H1 (cell line): Measurements from ENCODE around the gene MYH6. TPM values are rescaled to one million over a fixed set of nuclear protein-coding genes. Genes with fewer than 3 reads are reported as not detected.
"Not testable (repeated sequence)": the region's sequence is repeated elsewhere in the genome, so short reads cannot be mapped to it uniquely, and the experiment has no call there.

Experiments used
- CTCF ChIA-PET: fragments of 300-600 bp; sonication (Branson Sonifier 250); formaldehyde crosslinking; loops from one replicate; lab custom pipeline; 2021; ENCODE audit not compliant: partially characterized antibody; lab: Charles Lee
- POLR2A ChIA-PET: fragments of 300-600 bp; sonication (Branson Sonifier 250); formaldehyde crosslinking; loops from one replicate; lab custom pipeline; 2021; ENCODE audit warnings: inconsistent platforms; ENCODE audit not compliant: partially characterized antibody; lab: Charles Lee
- DNase-seq, 2 experiments: peaks; one replicate each; pipeline versions ENCODE4 v3.0.0 to v3.0.0-alpha.2; 2010 to 2022; ENCODE audit warnings: low spot score in 2 of 2, low read depth in 1 of 2, mixed read lengths in 1 of 2
- FAIRE-seq: peaks from 2 replicates; lab custom pipeline; 2011; peaks lifted over from hg19 to GRCh38; lab: Jason Lieb, UNC
- H2AFZ ChIP-seq: 2 replicates; pipeline ENCODE4 v1.8.1; 2012; ENCODE audit warnings: low read length, inconsistent platforms
- H2AK5ac ChIP-seq: 2 replicates; pipeline ENCODE4 v1.6.1; 2013; ENCODE audit warnings: low read depth, low read length
- H2BK120ac ChIP-seq: replicated peaks from 2 replicates; pipeline ENCODE3; 2013; ENCODE audit warnings: low read depth, low read length, inconsistent platforms
- H2BK12ac ChIP-seq: 2 replicates; pipeline ENCODE4 v1.6.1; 2013; ENCODE audit warnings: low read depth, low read length
- H2BK15ac ChIP-seq: 2 replicates; pipeline ENCODE4 v1.6.1; 2013; ENCODE audit warnings: low read length
- H2BK20ac ChIP-seq: 2 replicates; pipeline ENCODE4 v1.6.1; 2013; ENCODE audit warnings: low read length
- H2BK5ac ChIP-seq: 2 replicates; pipeline ENCODE4 v1.6.1; 2013; ENCODE audit warnings: low read depth, low read length
- H3K14ac ChIP-seq: 2 replicates; pipeline ENCODE4 v1.6.1; 2013; ENCODE audit warnings: inconsistent platforms; ENCODE audit not compliant: insufficient read length
- H3K18ac ChIP-seq: 2 replicates; pipeline ENCODE4 v1.6.1; 2013; ENCODE audit warnings: low read length; ENCODE audit errors: extremely low read depth
- H3K23ac ChIP-seq: 2 replicates; pipeline ENCODE4 v1.6.1; 2013; ENCODE audit warnings: inconsistent platforms; ENCODE audit not compliant: insufficient read length
- H3K23me2 ChIP-seq: 2 replicates; pipeline ENCODE4 v1.6.1; 2013; ENCODE audit warnings: low read depth, low read length
- H3K27ac ChIP-seq: 2 replicates; pipeline ENCODE4 v1.6.1; 2011; ENCODE audit warnings: low read depth, low read length, inconsistent platforms
- H3K27me3 ChIP-seq, 4 experiments: replicated peaks in 1 of 4; 1 replicate in 1 of 4; 2 replicates in 3 of 4; pipeline versions ENCODE4 v1.6.1 to v1.8.1; 2011 to 2013; ENCODE audit warnings: low read length in 3 of 4, mild to moderate bottlenecking in 3 of 4, inconsistent platforms in 2 of 4, mixed read lengths in 2 of 4, moderate library complexity in 1 of 4; ENCODE audit not compliant: control insufficient read depth in 3 of 4, insufficient read depth in 3 of 4; ENCODE audit errors: extremely low read depth in 1 of 4
- H3K36me3 ChIP-seq, 4 experiments: 2 replicates each; pipeline versions ENCODE4 v1.6.1 to v1.8.1; 2011 to 2013; ENCODE audit warnings: mild to moderate bottlenecking in 4 of 4, low read length in 3 of 4, moderate library complexity in 2 of 4, control low read depth in 1 of 4, inconsistent platforms in 1 of 4; ENCODE audit not compliant: insufficient read depth in 4 of 4, control insufficient read depth in 2 of 4
- H3K4ac ChIP-seq: replicated peaks from 2 replicates; pipeline ENCODE3; 2013; ENCODE audit warnings: low read length, low read depth, mixed read lengths, inconsistent platforms; ENCODE audit not compliant: insufficient read length
- H3K4me1 ChIP-seq, 4 experiments: replicated peaks in 1 of 4; 1 replicate in 1 of 4; 2 replicates in 3 of 4; pipeline versions ENCODE4 v1.6.1 to v1.8.1; 2011 to 2013; ENCODE audit warnings: low read length in 3 of 4, inconsistent platforms in 2 of 4, mixed read lengths in 1 of 4; ENCODE audit not compliant: insufficient read depth in 4 of 4, control insufficient read depth in 3 of 4
- H3K4me2 ChIP-seq, 2 experiments: 2 replicates each; pipeline versions ENCODE4 v1.6.1 to v1.8.1; 2011 to 2013; ENCODE audit warnings: low read depth in 2 of 2, low read length in 2 of 2, control low read depth in 1 of 2, inconsistent platforms in 1 of 2, mild to moderate bottlenecking in 1 of 2; ENCODE audit not compliant: insufficient read depth in 1 of 2
- H3K4me3 ChIP-seq, 4 experiments: fragments of 200-600, 300-600 bp in 1 of 4; sonication (generic), shearing (Covaris generic), sonication (Bioruptor Twin) in 1 of 4; 2 replicates each; pipeline versions ENCODE4 v1.5.1 to v1.8.1; 2011 to 2016; ENCODE audit warnings: low read length in 4 of 4, low read depth in 3 of 4, control low read depth in 2 of 4, inconsistent platforms in 2 of 4, mild to moderate bottlenecking in 2 of 4, mixed read lengths in 1 of 4, moderate library complexity in 1 of 4; ENCODE audit not compliant: insufficient read depth in 2 of 4; ENCODE audit errors: extremely low read depth in 1 of 4
- H3K56ac ChIP-seq: replicated peaks from 2 replicates; pipeline ENCODE3; 2013; ENCODE audit warnings: low read depth, mild to moderate bottlenecking, mixed read lengths, low read length, inconsistent platforms; ENCODE audit not compliant: insufficient read length
- H3K79me1 ChIP-seq: 2 replicates; pipeline ENCODE4 v1.6.1; 2013; ENCODE audit warnings: low read depth, low read length, control low read depth
- H3K79me2 ChIP-seq, 2 experiments: 2 replicates each; pipeline versions ENCODE4 v1.6.1 to v1.8.1; 2012 to 2013; ENCODE audit warnings: low read length in 2 of 2, mild to moderate bottlenecking in 2 of 2, inconsistent platforms in 1 of 2; ENCODE audit not compliant: insufficient read depth in 2 of 2, control insufficient read depth in 1 of 2
- H3K9ac ChIP-seq, 4 experiments: replicated peaks in 1 of 4; 1 replicate in 1 of 4; 2 replicates in 3 of 4; pipeline versions ENCODE4 v1.6.1 to v1.8.1; 2011 to 2013; ENCODE audit warnings: low read depth in 3 of 4, low read length in 3 of 4, control low read depth in 2 of 4, mild to moderate bottlenecking in 2 of 4, moderate library complexity in 2 of 4, inconsistent platforms in 1 of 4; ENCODE audit errors: extremely low read depth in 1 of 4
- H3K9me3 ChIP-seq, 2 experiments: 2 replicates each; pipeline versions ENCODE4 v1.6.1 to v1.8.1; 2012 to 2013; ENCODE audit warnings: mild to moderate bottlenecking in 2 of 2, moderate library complexity in 2 of 2, control low read depth in 1 of 2, inconsistent platforms in 1 of 2, low read depth in 1 of 2, low read length in 1 of 2, mixed read lengths in 1 of 2; ENCODE audit not compliant: insufficient read depth in 2 of 2
- H4K20me1 ChIP-seq, 2 experiments: replicated peaks in 1 of 2; 2 replicates each; pipeline versions ENCODE3 to v1.8.1; 2011 to 2013; ENCODE audit warnings: inconsistent platforms in 2 of 2, low read length in 2 of 2, mild to moderate bottlenecking in 1 of 2; ENCODE audit not compliant: insufficient read depth in 2 of 2, control insufficient read depth in 1 of 2
- H4K5ac ChIP-seq: 2 replicates; pipeline ENCODE4 v1.6.1; 2013; ENCODE audit warnings: low read length, low read depth, mixed read lengths, inconsistent platforms; ENCODE audit not compliant: insufficient read length
- H4K8ac ChIP-seq: 2 replicates; pipeline ENCODE4 v1.8.0; 2013; ENCODE audit warnings: mild to moderate bottlenecking, moderate library complexity, low read length, inconsistent platforms; ENCODE audit not compliant: insufficient read depth; ENCODE audit errors: extremely low read depth
- H4K91ac ChIP-seq: replicated peaks from 2 replicates; pipeline ENCODE3; 2013; ENCODE audit warnings: low read length, mixed read lengths, inconsistent platforms; ENCODE audit not compliant: insufficient read length
- WGBS, 2 experiments: shearing (Covaris generic) in 1 of 2; methylation state at CpG; one replicate each; pipeline versions ENCODE4 v1.1.6 to v1.1.7; 2013 to 2015; ENCODE audit warnings: low lambda C conversion rate in 2 of 2, mixed read lengths in 2 of 2, inconsistent platforms in 1 of 2, low coverage in 1 of 2, missing lambda C conversion rate in 1 of 2; ENCODE audit not compliant: insufficient replicate concordance in 2 of 2, insufficient coverage in 1 of 2, insufficient read length in 1 of 2; ENCODE audit errors: extremely low coverage in 1 of 2, missing lambda C conversion rate in 1 of 2; 5-methylcytosine and 5-hydroxymethylcytosine counted together
- polyA plus RNA-seq, 7 experiments: library from polyadenylated mRNA; depleted of rRNA in 3 of 7; stranded (reverse) in 5 of 7; unstranded in 2 of 7; fragments of >200 nt in 5 of 7; fragments of 200-250 nt in 2 of 7; gene quantifications; 1 replicate in 5 of 7; 2 replicates in 1 of 7; 4 replicates in 1 of 7; pipeline versions ENCODE4 v1.2.1 to v1.2.3, GENCODE V29; 2011 to 2013; ENCODE audit warnings: missing spikeins in 2 of 7, mixed read lengths in 2 of 7
- total RNA-seq: library from RNA; stranded (reverse); fragmentation: NEBNext Ultra II Directional; extraction: Animal tissue kit (Norgen Biotek cat#: 25700); gene quantifications from 2 replicates; pipeline ENCODE4 v1.2.1, GENCODE V29; 2021

Gene MYH6
- total and polyA plus RNA-seq, 2 of the 8 experiments (the other 6 are each of a cell fraction or from before 2014, with no cell fraction given), result 0.03 TPM; not detected in 1

DNA sequence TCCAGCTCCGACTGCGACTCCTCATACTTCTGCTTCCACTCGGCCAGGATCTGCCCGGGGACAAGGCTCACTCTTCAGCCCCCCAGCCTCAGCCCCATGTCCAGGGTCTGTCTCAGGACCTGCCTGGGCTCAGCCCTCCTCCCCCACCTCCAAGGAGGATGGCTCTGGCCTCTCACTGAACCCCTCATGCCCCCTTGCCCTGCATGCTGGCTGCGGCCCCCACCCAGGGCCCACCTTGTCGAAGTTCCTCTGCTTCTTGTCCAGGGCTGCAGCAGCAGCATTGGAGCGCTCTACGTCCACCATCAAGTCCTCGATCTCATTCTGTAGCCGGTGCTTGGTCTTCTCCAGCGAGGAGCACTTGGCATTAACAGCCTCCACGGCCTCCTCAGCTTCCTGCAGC is 9.2 kb upstream of the MYH6 start:
- not testable (repeated sequence) for H3K56ac ChIP-seq, H3K27me3 ChIP-seq

More for the DNA sequence above, 9.2 kb upstream of the MYH6 start:
- not testable (repeated sequence) for H3K4me1 ChIP-seq, H3K36me3 ChIP-seq, H3K18ac ChIP-seq, H2AK5ac ChIP-seq, H3K27ac ChIP-seq, H2BK15ac ChIP-seq, H2BK20ac ChIP-seq, H2BK5ac ChIP-seq, H3K23ac ChIP-seq, H3K4me2 ChIP-seq, H3K4me3 ChIP-seq, H4K20me1 ChIP-seq, H4K5ac ChIP-seq, H3K14ac ChIP-seq, H3K9ac ChIP-seq, H4K8ac ChIP-seq, H3K4ac ChIP-seq, DNase-seq, H2BK12ac ChIP-seq, H3K23me2 ChIP-seq, H2BK120ac ChIP-seq, H3K9me3 ChIP-seq, H4K91ac ChIP-seq, H3K79me1 ChIP-seq, FAIRE-seq, H3K79me2 ChIP-seq, H2AFZ ChIP-seq
- POLR2A ChIA-PET, result interaction anchor here (0.6 kb wide), 1 partner anchor 734 kb away, joined by 3 read pairs; no protein-coding TSS in a partner anchor
- CTCF ChIA-PET, result interaction anchor here (0.7 to 2.3 kb wide), 4 partner anchors 9 to 90 kb away, joined by 3 to 6 read pairs (median 4); no protein-coding TSS in a partner anchor
- WGBS, 2 experiments, result 99% methylated on average over 11 of the region's 12 CpGs; no CpG with 5 or more reads in 1 of the 2 experiments
